Measurements from ENCODE around the gene DUS3L.

Gene DUS3L

DNA sequence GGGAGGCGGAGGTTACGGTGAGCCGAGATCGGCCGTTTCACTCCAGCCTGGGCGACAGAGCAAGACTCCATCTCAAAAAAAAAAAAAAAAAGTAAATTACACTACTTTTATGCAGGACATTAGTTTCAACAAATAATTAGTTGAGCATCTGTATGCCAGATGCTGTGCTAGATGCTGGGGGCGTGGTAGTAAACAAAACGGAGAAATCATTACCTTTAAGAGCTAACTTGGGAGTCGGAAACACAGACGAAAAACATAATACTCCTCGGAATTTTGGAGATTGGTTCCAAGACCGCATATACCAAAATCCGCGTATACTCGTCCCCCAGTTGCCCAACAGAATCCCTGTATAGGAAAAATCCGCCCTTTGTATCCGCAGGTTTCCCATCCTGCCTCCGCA, 1.3 kb upstream of the DUS3L start:
- no peak for TF ChIP-seq TAF1 (IDR thresholded peaks at IDR 0.05; ENCODE audit: borderline replicate concordance, insufficient read depth, low read length)
- TF ChIP-seq SIN3A (IDR thresholded peaks at IDR 0.05; ENCODE audit: borderline replicate concordance, insufficient read depth, low read length): no peak
- TF ChIP-seq FOXP2 (optimal IDR thresholded peaks at IDR 0.05; ENCODE audit: borderline replicate concordance, extremely low read depth, extremely low read length, insufficient read depth): no peak

DNA sequence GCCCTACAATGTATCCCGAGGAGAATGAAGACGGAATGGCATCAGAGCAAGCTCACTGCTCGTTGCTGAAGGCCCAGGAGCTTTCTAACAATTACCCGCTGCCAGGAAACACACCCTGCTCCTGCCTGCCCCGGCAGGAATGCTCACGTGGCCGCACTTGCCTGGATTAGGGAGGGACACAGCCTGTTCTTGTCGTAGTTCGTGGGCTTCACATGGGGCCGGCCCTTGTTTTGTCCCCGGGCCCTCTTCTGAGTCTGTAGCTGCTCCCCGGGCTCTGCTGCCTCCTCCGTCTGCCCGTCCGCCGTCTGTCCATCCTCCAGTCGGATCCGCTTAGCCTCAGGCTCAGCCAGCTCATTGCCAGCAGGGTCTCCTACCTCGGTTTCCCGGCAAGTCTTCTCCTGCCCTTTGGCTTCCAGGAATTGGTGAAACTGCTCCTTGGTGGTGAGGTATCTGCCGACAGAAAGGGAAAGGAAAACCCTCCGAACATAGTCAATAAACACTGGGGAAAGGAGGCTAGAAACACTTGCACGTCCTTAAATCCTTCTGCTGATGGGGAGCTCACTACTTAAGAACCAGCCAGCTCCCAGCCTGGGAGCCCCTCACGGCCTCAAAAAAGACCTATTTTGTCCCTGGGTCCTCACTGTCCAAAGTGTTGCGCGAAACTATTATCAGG, 941 bp downstream of the DUS3L start:
- TF ChIP-seq, protein P1, sequence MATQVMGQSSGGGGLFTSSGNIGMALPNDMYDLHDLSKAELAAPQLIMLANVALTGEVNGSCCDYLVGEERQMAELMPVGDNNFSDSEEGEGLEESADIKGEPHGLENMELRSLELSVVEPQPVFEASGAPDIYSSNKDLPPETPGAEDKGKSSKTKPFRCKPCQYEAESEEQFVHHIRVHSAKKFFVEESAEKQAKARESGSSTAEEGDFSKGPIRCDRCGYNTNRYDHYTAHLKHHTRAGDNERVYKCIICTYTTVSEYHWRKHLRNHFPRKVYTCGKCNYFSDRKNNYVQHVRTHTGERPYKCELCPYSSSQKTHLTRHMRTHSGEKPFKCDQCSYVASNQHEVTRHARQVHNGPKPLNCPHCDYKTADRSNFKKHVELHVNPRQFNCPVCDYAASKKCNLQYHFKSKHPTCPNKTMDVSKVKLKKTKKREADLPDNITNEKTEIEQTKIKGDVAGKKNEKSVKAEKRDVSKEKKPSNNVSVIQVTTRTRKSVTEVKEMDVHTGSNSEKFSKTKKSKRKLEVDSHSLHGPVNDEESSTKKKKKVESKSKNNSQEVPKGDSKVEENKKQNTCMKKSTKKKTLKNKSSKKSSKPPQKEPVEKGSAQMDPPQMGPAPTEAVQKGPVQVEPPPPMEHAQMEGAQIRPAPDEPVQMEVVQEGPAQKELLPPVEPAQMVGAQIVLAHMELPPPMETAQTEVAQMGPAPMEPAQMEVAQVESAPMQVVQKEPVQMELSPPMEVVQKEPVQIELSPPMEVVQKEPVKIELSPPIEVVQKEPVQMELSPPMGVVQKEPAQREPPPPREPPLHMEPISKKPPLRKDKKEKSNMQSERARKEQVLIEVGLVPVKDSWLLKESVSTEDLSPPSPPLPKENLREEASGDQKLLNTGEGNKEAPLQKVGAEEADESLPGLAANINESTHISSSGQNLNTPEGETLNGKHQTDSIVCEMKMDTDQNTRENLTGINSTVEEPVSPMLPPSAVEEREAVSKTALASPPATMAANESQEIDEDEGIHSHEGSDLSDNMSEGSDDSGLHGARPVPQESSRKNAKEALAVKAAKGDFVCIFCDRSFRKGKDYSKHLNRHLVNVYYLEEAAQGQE (IDR thresholded peaks at IDR 0.05; ENCODE audit: insufficient read depth in 1 of 2, low read depth in 2 of 2, low read length in 2 of 2): no peak
- TF ChIP-seq TAF1 (IDR thresholded peaks at IDR 0.05; ENCODE audit: borderline replicate concordance, insufficient read depth, low read length): no peak
- no peak for TF ChIP-seq SIN3A (IDR thresholded peaks at IDR 0.05; ENCODE audit: borderline replicate concordance, insufficient read depth, low read length)
- no peak for TF ChIP-seq FOXP2 (optimal IDR thresholded peaks at IDR 0.05; ENCODE audit: borderline replicate concordance, extremely low read depth, extremely low read length, insufficient read depth)
- no peak for TF ChIP-seq POLR2AphosphoS5 (IDR thresholded peaks at IDR 0.05; ENCODE audit: low read depth, low read length)

DNA sequence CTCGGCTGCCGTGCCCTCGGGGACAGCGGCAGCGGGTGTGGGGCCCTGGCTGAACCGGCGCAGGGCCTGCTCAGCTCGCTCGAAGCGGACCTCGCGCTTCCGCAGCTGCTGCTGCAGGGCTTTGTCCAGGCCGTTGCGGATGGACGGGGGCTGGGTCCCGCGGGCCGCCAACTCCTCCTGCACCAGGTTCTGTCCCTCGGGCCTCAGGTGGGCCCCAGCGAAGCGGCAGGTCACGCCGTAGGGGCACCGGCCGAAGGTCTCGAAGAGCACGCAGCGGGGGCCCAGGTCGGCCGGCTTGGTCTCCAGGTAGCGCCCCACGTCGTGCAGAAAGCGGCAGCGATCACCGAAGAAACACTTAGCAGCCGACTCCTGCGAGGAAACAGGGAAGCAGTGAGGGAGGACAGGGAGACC, 1.6 kb downstream of the DUS3L start:
- TF ChIP-seq SIN3A (IDR thresholded peaks at IDR 0.05; ENCODE audit: borderline replicate concordance, insufficient read depth, low read length) (no peak), FOXP2 (optimal IDR thresholded peaks at IDR 0.05; ENCODE audit: borderline replicate concordance, extremely low read depth, extremely low read length, insufficient read depth) (no peak), POLR2AphosphoS5 (IDR thresholded peaks at IDR 0.05; ENCODE audit: low read depth, low read length) (no peak), TAF1 (IDR thresholded peaks at IDR 0.05; ENCODE audit: borderline replicate concordance, insufficient read depth, low read length) (no peak)
- TF ChIP-seq, protein P1 (IDR thresholded peaks at IDR 0.05; ENCODE audit: insufficient read depth in 1 of 2, low read depth in 2 of 2, low read length in 2 of 2): no peak

DNA sequence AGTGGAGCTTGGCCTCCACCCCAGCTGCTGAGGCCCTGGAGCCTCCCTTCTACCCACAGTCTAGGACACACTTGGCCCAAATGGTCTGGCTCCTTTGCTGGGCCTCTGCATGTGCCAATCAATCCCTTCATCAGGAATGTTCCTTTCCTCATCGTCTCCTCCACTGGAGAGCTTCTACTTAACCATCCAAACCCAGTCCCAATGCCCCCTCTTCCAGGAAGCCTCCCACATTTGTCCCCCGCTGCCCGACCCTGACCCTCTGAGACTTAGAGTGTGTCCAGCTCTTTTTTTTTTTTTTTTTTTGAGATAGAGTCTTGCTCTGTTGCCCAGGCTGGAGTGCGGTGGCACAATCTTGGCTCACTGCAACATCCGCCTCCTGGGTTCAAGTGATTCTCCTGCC, 2.5 kb downstream of the DUS3L start:
- TF ChIP-seq, protein P1 (IDR thresholded peaks at IDR 0.05; ENCODE audit: insufficient read depth in 1 of 2, low read depth in 2 of 2, low read length in 2 of 2): no peak
- TF ChIP-seq FOXP2 (optimal IDR thresholded peaks at IDR 0.05; ENCODE audit: borderline replicate concordance, extremely low read depth, extremely low read length, insufficient read depth) (no peak), POLR2AphosphoS5 (IDR thresholded peaks at IDR 0.05; ENCODE audit: low read depth, low read length) (no peak), SIN3A (IDR thresholded peaks at IDR 0.05; ENCODE audit: borderline replicate concordance, insufficient read depth, low read length) (no peak), TAF1 (IDR thresholded peaks at IDR 0.05; ENCODE audit: borderline replicate concordance, insufficient read depth, low read length) (no peak)

DNA sequence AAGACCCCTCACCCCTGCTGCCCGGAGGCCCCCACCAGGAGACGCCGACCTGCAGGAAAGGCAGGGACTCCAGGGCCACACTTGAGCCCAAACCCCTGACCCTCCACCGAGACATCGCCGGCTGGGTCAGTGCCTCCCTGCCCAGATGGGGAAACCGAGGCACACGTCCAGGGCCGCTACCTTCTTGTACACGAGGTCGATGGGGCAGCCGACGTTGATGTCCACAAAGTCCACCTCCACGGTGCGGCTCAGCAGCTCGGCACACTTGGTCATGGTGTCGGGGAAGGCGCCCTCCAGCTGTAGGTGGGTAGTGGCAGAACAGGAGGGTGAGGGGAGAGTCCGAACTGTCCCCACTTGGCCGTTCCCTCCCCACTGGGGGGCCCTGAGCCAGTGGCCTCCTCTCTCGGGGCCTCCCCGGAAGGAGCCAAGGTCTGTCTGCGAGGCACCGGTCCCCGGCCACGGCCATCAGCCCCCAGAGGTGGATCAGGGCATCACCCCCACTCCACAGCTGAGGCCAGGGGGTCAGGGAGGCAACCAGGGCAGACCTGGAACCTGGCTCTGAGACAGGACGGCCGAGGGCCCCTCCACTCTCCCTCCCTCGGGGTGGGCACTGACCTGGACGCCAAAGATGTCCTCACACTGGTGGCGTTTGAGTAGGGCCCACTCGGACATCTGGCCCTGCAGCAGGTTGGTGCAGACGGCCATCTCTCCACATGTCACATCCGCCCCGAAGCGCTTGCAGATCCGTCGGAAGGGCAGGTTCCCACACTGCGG, 3.4 kb downstream of the DUS3L start:
- no peak for TF ChIP-seq POLR2AphosphoS5 (IDR thresholded peaks at IDR 0.05; ENCODE audit: low read depth, low read length)
- TF ChIP-seq FOXP2 (optimal IDR thresholded peaks at IDR 0.05; ENCODE audit: borderline replicate concordance, extremely low read depth, extremely low read length, insufficient read depth): no peak
- TF ChIP-seq SIN3A (IDR thresholded peaks at IDR 0.05; ENCODE audit: borderline replicate concordance, insufficient read depth, low read length): no peak
- TF ChIP-seq TAF1 (IDR thresholded peaks at IDR 0.05; ENCODE audit: borderline replicate concordance, insufficient read depth, low read length): no peak
- TF ChIP-seq, protein P1 (IDR thresholded peaks at IDR 0.05; ENCODE audit: insufficient read depth in 1 of 2, low read depth in 2 of 2, low read length in 2 of 2): no peak
